Activated T-helper 2 cell treated with anti-CD3 and anti-CD28 coated beads, Interferon-gamma antibody, Interleukin-2, Interleukin-4, amounts not matched to agents 10 μg/mL and 5 μg/mL and 100 μg/mL, durations not matched to agents 14 hours and 24 hours and 36 hours (primary cell): ENCODE measurements around the gene DCAF7. TPM values are rescaled to one million over a fixed set of nuclear protein-coding genes. Genes with fewer than 3 reads are reported as not detected.

Source experiments
- DNase-seq: peaks from one replicate; pipeline ENCODE4 v3.0.0; 2021; ENCODE audit warnings: low spot score
- H3K27ac Mint-ChIP-seq: one replicate; pipeline ENCODE4 v1.8.0; 2021; ENCODE audit warnings: mixed read lengths
- H3K27me3 Mint-ChIP-seq: one replicate; pipeline ENCODE4 v1.8.0; 2021; ENCODE audit warnings: low read depth, mixed read lengths
- H3K36me3 Mint-ChIP-seq: one replicate; pipeline ENCODE4 v1.8.0; 2021; ENCODE audit warnings: low read depth, mixed read lengths
- H3K4me1 Mint-ChIP-seq: one replicate; pipeline ENCODE4 v1.8.0; 2021; ENCODE audit warnings: low read depth, mixed read lengths
- H3K4me3 Mint-ChIP-seq: one replicate; pipeline ENCODE4 v1.8.0; 2021; ENCODE audit warnings: low read depth, mild to moderate bottlenecking, moderate library complexity, mixed read lengths
- H3K9me3 Mint-ChIP-seq: one replicate; pipeline ENCODE4 v1.8.0; 2021; ENCODE audit warnings: mixed read lengths
- intact Hi-C: fragments of 100-400 bp; cut with micrococcal nuclease; formaldehyde crosslinking; loops from one replicate; pipeline ENCODE4 v1.15.1; 2023
- total RNA-seq: library from RNA; stranded (reverse); gene quantifications from 2 replicates; pipeline ENCODE4 v1.2.3, GENCODE V29; 2022

The DCAF7 gene
- total RNA-seq, 1 donor from 2014 or later = 119 TPM

- Mint-ChIP-seq H3K4me3 (no peak overlapping the region), H3K27me3 (no peaks in the 10 kb centered on the region), H3K27ac (no peak overlapping the region), H3K4me1 (peaks cover 25% of the 10 kb centered on the region), H3K9me3 (peaks cover 6% of the 10 kb centered on the region), H3K36me3 (peaks cover 16% of the 10 kb centered on the region)
- no peak for DNase-seq
- intact Hi-C loops = no loop called here
Observed at GRCh38 chr17:63561819-63562218, 11.5 kb downstream of the DCAF7 start.

DNA sequence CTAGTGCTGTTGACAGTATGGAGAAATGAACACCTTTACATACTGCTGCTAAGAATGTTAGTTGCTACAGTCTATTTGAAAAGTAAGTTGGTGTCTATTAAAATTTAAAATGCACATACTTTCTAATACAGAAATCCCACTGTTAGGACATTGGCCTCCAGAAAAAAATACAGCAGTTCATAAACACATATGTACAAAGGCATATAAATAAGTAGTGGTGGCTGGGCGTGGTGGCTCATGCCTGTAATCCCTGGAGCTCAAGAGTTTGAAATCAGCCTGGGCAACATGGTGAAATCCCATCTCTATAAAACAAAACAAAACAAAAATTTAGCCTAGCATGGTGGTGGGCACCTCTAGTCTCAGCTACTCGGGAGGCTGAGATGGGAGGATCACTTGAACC, 13.1 kb downstream of the DCAF7 start:
- Mint-ChIP-seq H3K27ac (no peak overlapping the region), H3K9me3 (no peaks in the 10 kb centered on the region), H3K4me3 (no peak overlapping the region), H3K4me1 (peaks cover 16% of the 10 kb centered on the region), H3K36me3 (peaks cover 8% of the 10 kb centered on the region), H3K27me3 (no peaks in the 10 kb centered on the region)
- intact Hi-C loops = no loop called here
- DNase-seq = no peak

DNA sequence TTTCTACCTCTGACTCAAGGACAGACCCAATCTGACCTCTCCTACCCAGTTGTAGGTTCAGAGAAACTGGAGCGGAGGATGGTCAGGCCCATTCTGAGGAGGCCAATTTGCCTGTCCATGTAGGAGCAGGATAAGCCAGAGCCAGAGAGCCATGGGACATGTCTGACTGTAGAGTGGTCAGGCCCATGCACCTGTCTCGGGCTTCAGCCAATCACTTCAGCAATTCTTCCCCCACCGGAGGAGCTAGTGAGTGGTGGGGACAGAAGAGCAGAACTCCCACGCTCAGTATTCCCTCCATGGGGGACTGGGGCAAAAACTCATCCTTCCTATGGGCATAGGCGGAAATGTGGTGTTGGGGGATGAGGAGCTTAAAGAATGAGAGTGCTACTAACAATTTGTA, 14.3 kb downstream of the DCAF7 start:
- DNase-seq = no peak
- Mint-ChIP-seq H3K9me3 (no peaks in the 10 kb centered on the region), H3K27ac (no peak overlapping the region), H3K4me3 (no peak overlapping the region), H3K4me1 (peaks cover 16% of the 10 kb centered on the region), H3K36me3 (peaks cover 8% of the 10 kb centered on the region), H3K27me3 (no peaks in the 10 kb centered on the region)
- intact Hi-C loops = no loop called here

DNA sequence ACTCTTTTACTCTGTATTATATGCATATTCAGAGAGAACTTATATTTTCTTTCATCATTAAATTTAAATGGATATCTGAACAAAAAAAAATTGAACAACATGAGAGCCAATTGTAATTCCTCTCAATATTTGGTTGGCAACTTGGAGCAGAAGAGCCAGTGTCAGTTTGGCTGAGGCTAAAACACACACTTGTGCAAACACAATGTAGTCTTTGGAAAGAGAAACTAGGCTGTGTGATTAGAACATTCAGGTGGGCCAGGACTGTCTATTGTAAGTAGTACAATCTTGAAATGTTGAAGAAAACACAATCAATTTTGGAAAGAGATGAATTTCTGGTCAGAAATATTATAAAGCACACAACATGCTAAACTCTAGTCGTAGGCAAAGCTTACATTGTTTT, 17.0 kb downstream of the DCAF7 start:
- DNase-seq = no peak
- Mint-ChIP-seq H3K4me1 (peaks cover 24% of the 10 kb centered on the region), H3K9me3 (no peaks in the 10 kb centered on the region), H3K4me3 (no peak overlapping the region), H3K27me3 (no peaks in the 10 kb centered on the region), H3K27ac (no peak overlapping the region), H3K36me3 (peaks cover 12% of the 10 kb centered on the region)
- intact Hi-C loops = no loop called here

DNA sequence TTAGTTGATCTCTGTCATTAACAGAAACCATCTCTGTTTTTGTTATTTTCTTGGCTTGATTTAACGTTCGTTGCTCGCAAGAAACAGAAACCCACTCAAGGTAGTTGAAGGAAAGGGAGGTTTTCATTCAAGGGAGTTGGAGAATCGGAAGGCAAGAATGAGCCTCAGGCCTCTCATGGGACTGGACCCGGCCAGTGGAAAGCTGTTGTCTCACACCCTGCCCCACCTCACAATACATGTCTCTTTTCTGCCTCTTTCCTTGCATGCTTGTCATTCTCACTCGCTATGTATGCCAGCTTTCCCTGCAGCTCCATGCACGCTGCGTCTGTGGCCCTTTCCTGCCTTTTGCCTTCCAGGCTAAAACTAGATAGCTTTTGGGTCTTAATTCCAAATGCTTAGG, 18.3 kb downstream of the DCAF7 start:
- Mint-ChIP-seq H3K27me3 (no peaks in the 10 kb centered on the region), H3K4me3 (no peak overlapping the region), H3K4me1 (peaks cover 21% of the 10 kb centered on the region), H3K27ac (no peak overlapping the region), H3K36me3 (peaks cover 13% of the 10 kb centered on the region), H3K9me3 (no peaks in the 10 kb centered on the region)
- DNase-seq = no peak
- intact Hi-C loops = no loop called here

DNA sequence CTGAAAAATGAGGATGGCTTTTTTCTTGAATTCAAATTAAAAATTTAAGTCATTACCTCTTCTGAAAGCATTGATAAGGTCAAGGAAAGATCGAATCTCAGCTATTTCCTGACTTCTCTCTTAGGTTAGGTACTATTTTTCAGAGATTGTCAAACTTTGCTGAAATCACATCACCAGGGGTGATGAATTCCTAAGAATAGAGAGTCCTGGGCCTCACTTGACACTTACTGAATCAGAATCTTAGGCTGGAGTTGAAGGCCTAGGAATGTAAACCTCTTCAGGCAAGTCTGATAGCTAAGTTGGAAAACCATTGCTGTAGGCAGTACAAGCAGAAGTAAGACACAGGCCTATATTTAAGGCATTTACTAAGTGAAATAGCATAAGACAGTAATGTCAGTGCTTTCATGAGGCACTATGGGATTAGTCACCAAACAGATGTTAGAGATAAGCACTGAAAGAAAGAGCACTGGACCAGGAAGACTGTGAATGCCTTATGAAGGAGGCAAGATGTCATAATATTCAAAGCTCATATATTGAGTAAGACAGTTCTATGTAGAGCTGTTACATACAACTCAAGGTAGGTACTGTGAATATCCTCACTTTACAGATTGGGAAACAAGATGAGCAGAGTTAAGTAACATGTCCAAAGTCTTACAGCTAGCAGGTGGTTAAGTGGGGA, 21.5 kb downstream of the DCAF7 start:
- H3K36me3 Mint-ChIP-seq = peaks cover 17% of the 10 kb centered on the region
- H3K27me3 Mint-ChIP-seq = no peaks in the 10 kb centered on the region
- H3K4me3 Mint-ChIP-seq = no peak overlapping the region
- intact Hi-C loops = loop anchor here (2.0 kb wide), 1 partner anchor 21 kb away; the partner anchor contains the start of gene DCAF7
- H3K27ac Mint-ChIP-seq = peak overlapping the region; percentile 53
- H3K9me3 Mint-ChIP-seq = no peaks in the 10 kb centered on the region
- no peak for DNase-seq
- peaks cover 22% of the 10 kb centered on the region for H3K4me1 Mint-ChIP-seq

DNA sequence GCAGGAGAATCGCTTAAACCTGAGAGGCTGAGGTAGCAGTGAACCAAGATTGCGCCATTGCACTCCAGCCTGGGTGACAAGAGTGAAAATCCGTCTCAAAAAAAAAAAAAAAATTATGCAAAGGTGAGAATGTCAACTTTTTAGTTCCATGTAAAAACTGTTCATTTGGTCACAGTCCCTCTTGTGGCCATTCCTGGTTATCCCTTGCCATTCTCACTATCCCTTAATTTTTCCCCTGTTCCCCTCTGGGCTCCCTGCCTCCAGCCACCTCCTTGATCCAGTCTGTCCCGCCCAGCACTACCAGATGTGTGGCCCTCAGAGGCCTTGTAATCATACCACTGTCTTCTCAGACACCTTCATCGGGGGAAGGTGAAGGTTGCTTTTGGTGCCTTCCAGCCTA, 23.4 kb downstream of the DCAF7 start:
- no peak for DNase-seq
- no peaks in the 10 kb centered on the region for H3K9me3 Mint-ChIP-seq
- intact Hi-C loops = loop anchor here (2.0 kb wide), 1 partner anchor 23 kb away; the partner anchor contains the start of gene DCAF7
- no peaks in the 10 kb centered on the region for H3K27me3 Mint-ChIP-seq
- H3K4me1 Mint-ChIP-seq = peaks cover 22% of the 10 kb centered on the region
- H3K27ac Mint-ChIP-seq = no peak overlapping the region
- H3K36me3 Mint-ChIP-seq = peaks cover 11% of the 10 kb centered on the region
- no peak overlapping the region for H3K4me3 Mint-ChIP-seq

DNA sequence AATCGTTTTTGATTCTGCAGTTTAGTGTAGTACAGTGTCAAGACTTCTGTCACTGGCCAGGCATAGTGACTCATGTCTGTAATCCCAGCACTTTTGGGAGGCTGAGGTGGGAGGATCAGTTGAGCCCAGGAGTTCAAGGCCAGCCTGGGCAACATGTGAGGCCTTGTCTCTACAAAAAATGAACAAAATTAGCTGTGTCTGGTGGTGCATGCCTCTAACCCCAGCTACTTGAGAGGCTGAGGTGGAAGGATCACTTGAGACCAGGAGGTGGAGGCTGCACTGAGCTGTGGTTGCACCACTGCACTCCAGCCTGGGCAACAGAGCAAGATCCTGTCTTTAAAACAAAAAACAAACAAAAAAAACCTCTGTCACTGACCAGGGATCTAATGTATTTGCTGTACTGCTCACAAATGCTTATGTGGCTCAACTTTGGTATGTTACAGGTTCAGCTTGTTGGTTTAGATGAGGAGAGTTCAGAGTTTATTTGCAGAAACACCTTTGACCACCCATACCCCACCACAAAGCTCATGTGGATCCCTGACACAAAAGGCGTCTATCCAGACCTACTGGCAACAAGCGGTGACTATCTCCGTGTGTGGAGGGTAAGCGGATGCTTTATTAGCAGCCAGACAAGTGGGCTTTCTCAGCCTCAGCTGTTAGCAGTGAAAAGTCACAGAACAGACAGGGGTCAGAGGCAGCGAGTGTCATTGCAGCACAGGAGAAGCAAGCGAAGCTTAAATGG, 27.9 kb downstream of the DCAF7 start:
- DNase-seq = no peak
- intact Hi-C loops = no loop called here
- Mint-ChIP-seq H3K36me3 (peaks cover 49% of the 10 kb centered on the region), H3K4me3 (no peak overlapping the region), H3K9me3 (no peaks in the 10 kb centered on the region), H3K27me3 (no peaks in the 10 kb centered on the region), H3K27ac (no peak overlapping the region), H3K4me1 (peaks cover 5% of the 10 kb centered on the region)

GRCh38 chr17:63578769-63579111, 28.5 kb downstream of the DCAF7 start:
- Mint-ChIP-seq H3K4me1 (peaks cover 6% of the 10 kb centered on the region), H3K27me3 (no peaks in the 10 kb centered on the region), H3K27ac (no peak overlapping the region), H3K36me3 (peaks cover 53% of the 10 kb centered on the region), H3K9me3 (no peaks in the 10 kb centered on the region), H3K4me3 (no peak overlapping the region)
- DNase-seq = no peak
- intact Hi-C loops = no loop called here

DNA sequence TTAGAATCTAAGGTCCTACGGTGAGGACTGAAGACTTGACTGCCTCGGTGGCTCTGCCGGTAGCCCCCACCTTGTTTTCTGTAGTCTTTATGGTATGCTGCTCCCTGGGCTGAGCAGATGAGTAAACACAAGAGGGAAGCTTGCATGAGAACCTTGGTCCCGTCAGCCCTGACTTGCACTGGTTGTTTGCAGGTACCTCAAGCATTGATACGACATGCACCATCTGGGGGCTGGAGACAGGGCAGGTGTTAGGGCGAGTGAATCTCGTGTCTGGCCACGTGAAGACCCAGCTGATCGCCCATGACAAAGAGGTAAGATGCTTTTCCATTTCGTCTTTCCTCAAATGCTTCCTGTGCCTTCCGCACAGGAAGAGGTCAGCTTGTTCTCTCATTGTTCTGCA, 29.4 kb downstream of the DCAF7 start:
- no peak overlapping the region for H3K27ac Mint-ChIP-seq
- H3K27me3 Mint-ChIP-seq = no peaks in the 10 kb centered on the region
- intact Hi-C loops = no loop called here
- peaks cover 54% of the 10 kb centered on the region for H3K36me3 Mint-ChIP-seq
- peaks cover 3% of the 10 kb centered on the region for H3K4me1 Mint-ChIP-seq
- H3K9me3 Mint-ChIP-seq = no peaks in the 10 kb centered on the region
- DNase-seq = no peak
- no peak overlapping the region for H3K4me3 Mint-ChIP-seq

DNA sequence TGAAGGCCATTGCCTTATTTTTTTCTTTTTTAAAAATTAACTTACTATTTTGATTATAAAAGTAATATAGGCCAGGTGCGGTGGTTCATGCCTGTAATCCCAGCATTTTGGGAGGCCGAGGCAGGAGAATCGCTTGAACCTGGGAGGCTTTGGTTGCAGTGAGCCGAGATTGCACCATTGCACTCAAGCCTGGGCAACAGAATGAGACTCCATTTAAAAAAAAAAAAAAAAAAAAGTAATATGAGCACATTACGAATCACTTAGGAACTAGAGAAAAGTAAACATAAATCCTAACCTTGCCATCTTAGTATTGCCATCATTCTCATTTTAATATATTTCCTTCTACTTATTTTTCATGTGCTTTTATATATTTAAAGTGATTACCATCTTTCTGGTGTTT, 37.5 kb downstream of the DCAF7 start:
- intact Hi-C loops = no loop called here
- no peaks in the 10 kb centered on the region for H3K27me3 Mint-ChIP-seq
- DNase-seq = no peak
- peaks cover 14% of the 10 kb centered on the region for H3K4me1 Mint-ChIP-seq
- peaks cover 69% of the 10 kb centered on the region for H3K36me3 Mint-ChIP-seq
- no peak overlapping the region for H3K4me3 Mint-ChIP-seq
- no peaks in the 10 kb centered on the region for H3K9me3 Mint-ChIP-seq
- no peak overlapping the region for H3K27ac Mint-ChIP-seq

DNA sequence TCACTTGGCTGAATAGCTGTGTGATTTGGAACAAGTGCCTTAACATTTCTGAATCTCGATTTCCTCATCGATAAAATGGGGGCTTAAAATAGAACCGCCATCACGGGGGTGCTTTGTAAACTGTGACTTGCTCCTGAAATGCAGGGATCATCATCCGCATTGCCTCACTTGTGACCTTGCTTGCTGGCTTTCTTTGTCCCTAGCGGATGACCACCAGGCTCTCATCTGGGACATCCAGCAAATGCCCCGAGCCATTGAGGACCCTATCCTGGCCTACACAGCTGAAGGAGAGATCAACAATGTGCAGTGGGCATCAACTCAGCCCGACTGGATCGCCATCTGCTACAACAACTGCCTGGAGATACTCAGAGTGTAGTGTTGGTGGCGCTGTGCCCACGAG, 38.5 kb downstream of the DCAF7 start:
- H3K4me3 Mint-ChIP-seq = no peak overlapping the region
- no peak for DNase-seq
- H3K36me3 Mint-ChIP-seq = peaks cover 65% of the 10 kb centered on the region

GRCh38 chr17:63589646-63590045, 39.4 kb downstream of the DCAF7 start:
- peaks cover 11% of the 10 kb centered on the region for H3K4me1 Mint-ChIP-seq
- no peak for DNase-seq
- no peak overlapping the region for H3K4me3 Mint-ChIP-seq
- H3K9me3 Mint-ChIP-seq = no peaks in the 10 kb centered on the region
- H3K27me3 Mint-ChIP-seq = no peaks in the 10 kb centered on the region
- H3K27ac Mint-ChIP-seq = peak overlapping the region; percentile 14
- H3K36me3 Mint-ChIP-seq = peaks cover 63% of the 10 kb centered on the region
- intact Hi-C loops = no loop called here

More for the DNA sequence above, 38.5 kb downstream of the DCAF7 start:
- Mint-ChIP-seq H3K9me3 (no peaks in the 10 kb centered on the region), H3K27me3 (no peaks in the 10 kb centered on the region), H3K4me1 (peaks cover 13% of the 10 kb centered on the region), H3K27ac (no peak overlapping the region)
- intact Hi-C loops = no loop called here
